HEK293 (cell line): Measurements from ENCODE around the gene SUPT5H.

Experiments used
- GFI1B ChIP-seq: fragments of 450-650 bp; formaldehyde crosslinking; IDR thresholded peaks from 2 replicates; pipeline ENCODE4 v1.5.1; 2016; ENCODE audit warnings: missing biosample characterization, missing genetic modification characterization
- KLF10 ChIP-seq: fragments of 450-650 bp; IDR thresholded peaks from 2 replicates; pipeline ENCODE4 v1.5.1; 2018; ENCODE audit warnings: missing biosample characterization, mild to moderate bottlenecking, missing genetic modification characterization
- MYNN ChIP-seq: fragments of 450-650 bp; formaldehyde crosslinking; IDR thresholded peaks from 2 replicates; pipeline ENCODE4 v1.5.1; 2016; ENCODE audit warnings: missing biosample characterization, missing genetic modification characterization, borderline replicate concordance
- MZF1 ChIP-seq: fragments of 450-650 bp; formaldehyde crosslinking; IDR thresholded peaks from 2 replicates; pipeline ENCODE4 v1.5.1; 2017; ENCODE audit warnings: missing biosample characterization, missing genetic modification characterization, borderline replicate concordance
- PRDM1 ChIP-seq: fragments of 450-650 bp; formaldehyde crosslinking; IDR thresholded peaks from 2 replicates; pipeline ENCODE4; 2016; ENCODE audit warnings: missing biosample characterization, missing genetic modification characterization
- SP7 ChIP-seq: fragments of 450-650 bp; formaldehyde crosslinking; IDR thresholded peaks from 2 replicates; pipeline ENCODE4 v1.5.1; 2016; ENCODE audit warnings: missing biosample characterization, missing genetic modification characterization
- ZBTB48 ChIP-seq: fragments of 450-650 bp; formaldehyde crosslinking; IDR thresholded peaks from 2 replicates; pipeline ENCODE4 v1.5.1; 2016; ENCODE audit warnings: missing biosample characterization, missing genetic modification characterization
- ZNF112 ChIP-seq: fragments of 450-650 bp; formaldehyde crosslinking; IDR thresholded peaks from 2 replicates; pipeline ENCODE4 v1.5.0; 2017; ENCODE audit warnings: missing biosample characterization, missing genetic modification characterization
- ZNF133 ChIP-seq: fragments of 450-650 bp; formaldehyde crosslinking; IDR thresholded peaks from 2 replicates; pipeline ENCODE4 v1.5.1; 2016; ENCODE audit warnings: missing biosample characterization, missing genetic modification characterization
- ZNF18 ChIP-seq: fragments of 450-650 bp; formaldehyde crosslinking; IDR thresholded peaks from 2 replicates; pipeline ENCODE4 v1.5.1; 2016; ENCODE audit warnings: missing biosample characterization, missing genetic modification characterization
- ZNF274 ChIP-seq, 2 experiments: fragments of 200-500 bp in 1 of 2; fragments of 450-650 bp in 1 of 2; sonication (Bioruptor generic) in 1 of 2; formaldehyde crosslinking in 1 of 2; IDR thresholded peaks; 2 replicates each; pipeline versions ENCODE4 v1.5.1 to v1.6.1; 2014 to 2016; ENCODE audit warnings: borderline replicate concordance in 1 of 2, inconsistent platforms in 1 of 2, low read length in 1 of 2, missing biosample characterization in 1 of 2, missing genetic modification characterization in 1 of 2
- ZNF280D ChIP-seq: fragments of 450-650 bp; formaldehyde crosslinking; IDR thresholded peaks from 2 replicates; pipeline ENCODE4 v1.5.1; 2016; ENCODE audit warnings: missing biosample characterization, missing genetic modification characterization
- ZNF324 ChIP-seq: fragments of 450-650 bp; formaldehyde crosslinking; IDR thresholded peaks from 2 replicates; pipeline ENCODE4 v1.5.1; 2016; ENCODE audit warnings: missing biosample characterization, missing genetic modification characterization
- ZNF449 ChIP-seq: fragments of 450-650 bp; formaldehyde crosslinking; IDR thresholded peaks from 2 replicates; pipeline ENCODE4 v1.5.1; 2017; ENCODE audit warnings: missing biosample characterization, mild to moderate bottlenecking, missing genetic modification characterization, moderate library complexity
- ZNF530 ChIP-seq: fragments of 450-650 bp; formaldehyde crosslinking; IDR thresholded peaks from 2 replicates; pipeline ENCODE4 v1.5.1; 2016; ENCODE audit warnings: low read depth, missing biosample characterization, missing genetic modification characterization
- ZNF555 ChIP-seq: fragments of 450-650 bp; formaldehyde crosslinking; conservative IDR thresholded peaks from 2 replicates; pipeline ENCODE4 v1.5.1; 2017; ENCODE audit warnings: missing biosample characterization, mild to moderate bottlenecking, missing genetic modification characterization, inconsistent platforms
- ZNF639 ChIP-seq: fragments of 450-650 bp; formaldehyde crosslinking; IDR thresholded peaks from 2 replicates; pipeline ENCODE4 v1.5.1; 2016; ENCODE audit warnings: missing biosample characterization, missing genetic modification characterization
- ZNF76 ChIP-seq: fragments of 450-650 bp; formaldehyde crosslinking; IDR thresholded peaks from 2 replicates; pipeline ENCODE4; 2016; ENCODE audit warnings: low read depth, missing biosample characterization, missing genetic modification characterization, borderline replicate concordance
- ZNF785 ChIP-seq: fragments of 450-650 bp; formaldehyde crosslinking; IDR thresholded peaks from 2 replicates; pipeline ENCODE4 v1.5.1; 2016; ENCODE audit warnings: missing biosample characterization, missing genetic modification characterization
- ZNF837 ChIP-seq: fragments of 450-650 bp; formaldehyde crosslinking; IDR thresholded peaks from 2 replicates; pipeline ENCODE4 v1.5.1; 2016; ENCODE audit warnings: missing biosample characterization, missing genetic modification characterization
- TF ChIP-seq, protein P1 (sequence below): fragments of 450-650 bp; formaldehyde crosslinking; IDR thresholded peaks from 2 replicates; pipeline ENCODE4 v1.5.1; 2016; ENCODE audit warnings: missing biosample characterization, missing genetic modification characterization
- TF ChIP-seq, protein P2 (sequence below): fragments of 450-650 bp; formaldehyde crosslinking; IDR thresholded peaks from 2 replicates; pipeline ENCODE4 v1.5.1; 2016; ENCODE audit warnings: missing biosample characterization, missing genetic modification characterization
- TF ChIP-seq, protein P3 (sequence below): fragments of 450-650 bp; formaldehyde crosslinking; IDR thresholded peaks from 2 replicates; pipeline ENCODE4 v1.5.1; 2016; ENCODE audit warnings: missing biosample characterization, missing genetic modification characterization
- TF ChIP-seq, protein P4 (sequence below): fragments of 450-650 bp; formaldehyde crosslinking; IDR thresholded peaks from 2 replicates; pipeline ENCODE4 v1.5.1; 2016; ENCODE audit warnings: missing biosample characterization, missing genetic modification characterization
- TF ChIP-seq, protein P5 (sequence below): fragments of 450-650 bp; formaldehyde crosslinking; IDR thresholded peaks from 2 replicates; pipeline ENCODE4 v1.5.1; 2016; ENCODE audit warnings: missing biosample characterization, missing genetic modification characterization

SUPT5H gene

DNA sequence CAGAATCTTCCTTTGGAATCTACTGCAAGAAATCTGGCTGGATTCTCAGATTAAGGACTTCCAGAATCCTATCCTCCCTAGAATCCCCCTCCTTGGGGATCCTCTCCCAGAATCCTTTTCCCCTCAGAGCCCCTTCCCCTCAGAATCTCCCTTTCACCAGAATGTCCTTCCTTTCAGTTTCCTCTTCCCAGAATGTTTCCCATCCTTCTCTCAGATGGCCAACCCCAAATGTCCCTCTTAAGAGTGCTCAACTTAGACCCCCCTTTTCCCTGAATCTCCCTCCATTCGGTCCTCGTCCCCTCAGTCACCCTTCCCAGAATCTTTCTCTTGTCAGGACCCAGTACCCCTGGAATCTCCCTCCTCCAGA is 9.0 kb upstream of the SUPT5H start (continued):
- TF ChIP-seq ZNF112 (tag by site-specific recombination) (no peak), GFI1B (tag by site-specific recombination) (peak; percentile 38; the same call in 1 of the 2 replicates), ZNF555 (no peak), SP7 (tag by site-specific recombination) (no peak), ZNF530 (tag by site-specific recombination) (no peak), ZNF280D (0 out of 2 replicates have a peak, but pooled peaks have one; percentile 44), ZNF76 (tag by site-specific recombination) (no peak; the same call in 1 of the 2 replicates), ZNF133 (tag by site-specific recombination) (0 out of 2 replicates have a peak, but pooled peaks have one; percentile 28), ZNF837 (tag by site-specific recombination) (no peak), ZNF785 (no peak), ZNF639 (tag by site-specific recombination) (no peak), KLF10 (tag by site-specific recombination) (0 out of 2 replicates have a peak, but pooled peaks have one; percentile 12), ZNF18 (tag by site-specific recombination) (no peak), ZBTB48 (tag by site-specific recombination) (peak; percentile 27; the same call in 1 of the 2 replicates), MZF1 (tag by site-specific recombination) (peak; percentile 96; the same call in 1 of the 2 replicates), PRDM1 (peak; percentile 68), ZNF274 (IDR thresholded peaks at IDR 0.05; ENCODE audit: low read length) (no peak), ZNF274 (tag by site-specific recombination; IDR thresholded peaks at IDR 0.05; ENCODE audit: borderline replicate concordance) (no peak), MYNN (no peak), ZNF324 (tag by site-specific recombination) (no peak), ZNF449 (tag by site-specific recombination) (no peak)
- TF ChIP-seq, protein P1, sequence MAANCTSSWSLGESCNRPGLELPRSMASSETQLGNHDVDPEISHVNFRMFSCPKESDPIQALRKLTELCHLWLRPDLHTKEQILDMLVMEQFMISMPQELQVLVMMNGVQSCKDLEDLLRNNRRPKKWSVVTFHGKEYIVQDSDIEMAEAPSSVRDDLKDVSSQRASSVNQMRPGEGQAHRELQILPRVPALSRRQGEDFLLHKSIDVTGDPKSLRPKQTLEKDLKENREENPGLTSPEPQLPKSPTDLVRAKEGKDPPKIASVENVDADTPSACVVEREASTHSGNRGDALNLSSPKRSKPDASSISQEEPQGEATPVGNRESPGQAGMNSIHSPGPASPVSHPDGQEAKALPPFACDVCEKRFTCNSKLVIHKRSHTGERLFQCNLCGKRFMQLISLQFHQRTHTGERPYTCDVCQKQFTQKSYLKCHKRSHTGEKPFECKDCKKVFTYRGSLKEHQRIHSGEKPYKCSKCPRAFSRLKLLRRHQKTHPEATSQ (tag by site-specific recombination): no peak
- TF ChIP-seq, protein P2, sequence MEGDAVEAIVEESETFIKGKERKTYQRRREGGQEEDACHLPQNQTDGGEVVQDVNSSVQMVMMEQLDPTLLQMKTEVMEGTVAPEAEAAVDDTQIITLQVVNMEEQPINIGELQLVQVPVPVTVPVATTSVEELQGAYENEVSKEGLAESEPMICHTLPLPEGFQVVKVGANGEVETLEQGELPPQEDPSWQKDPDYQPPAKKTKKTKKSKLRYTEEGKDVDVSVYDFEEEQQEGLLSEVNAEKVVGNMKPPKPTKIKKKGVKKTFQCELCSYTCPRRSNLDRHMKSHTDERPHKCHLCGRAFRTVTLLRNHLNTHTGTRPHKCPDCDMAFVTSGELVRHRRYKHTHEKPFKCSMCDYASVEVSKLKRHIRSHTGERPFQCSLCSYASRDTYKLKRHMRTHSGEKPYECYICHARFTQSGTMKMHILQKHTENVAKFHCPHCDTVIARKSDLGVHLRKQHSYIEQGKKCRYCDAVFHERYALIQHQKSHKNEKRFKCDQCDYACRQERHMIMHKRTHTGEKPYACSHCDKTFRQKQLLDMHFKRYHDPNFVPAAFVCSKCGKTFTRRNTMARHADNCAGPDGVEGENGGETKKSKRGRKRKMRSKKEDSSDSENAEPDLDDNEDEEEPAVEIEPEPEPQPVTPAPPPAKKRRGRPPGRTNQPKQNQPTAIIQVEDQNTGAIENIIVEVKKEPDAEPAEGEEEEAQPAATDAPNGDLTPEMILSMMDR (tag by site-specific recombination): no peak
- TF ChIP-seq, protein P3, sequence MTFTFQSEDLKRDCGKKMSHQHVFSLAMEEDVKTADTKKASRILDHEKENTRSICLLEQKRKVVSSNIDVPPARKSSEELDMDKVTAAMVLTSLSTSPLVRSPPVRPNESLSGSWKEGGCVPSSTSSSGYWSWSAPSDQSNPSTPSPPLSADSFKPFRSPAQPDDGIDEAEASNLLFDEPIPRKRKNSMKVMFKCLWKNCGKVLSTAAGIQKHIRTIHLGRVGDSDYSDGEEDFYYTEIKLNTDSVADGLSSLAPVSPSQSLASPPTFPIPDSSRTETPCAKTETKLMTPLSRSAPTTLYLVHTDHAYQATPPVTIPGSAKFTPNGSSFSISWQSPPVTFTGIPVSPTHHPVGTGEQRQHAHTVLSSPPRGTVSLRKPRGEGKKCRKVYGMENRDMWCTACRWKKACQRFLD: no peak
- TF ChIP-seq, protein P4, sequence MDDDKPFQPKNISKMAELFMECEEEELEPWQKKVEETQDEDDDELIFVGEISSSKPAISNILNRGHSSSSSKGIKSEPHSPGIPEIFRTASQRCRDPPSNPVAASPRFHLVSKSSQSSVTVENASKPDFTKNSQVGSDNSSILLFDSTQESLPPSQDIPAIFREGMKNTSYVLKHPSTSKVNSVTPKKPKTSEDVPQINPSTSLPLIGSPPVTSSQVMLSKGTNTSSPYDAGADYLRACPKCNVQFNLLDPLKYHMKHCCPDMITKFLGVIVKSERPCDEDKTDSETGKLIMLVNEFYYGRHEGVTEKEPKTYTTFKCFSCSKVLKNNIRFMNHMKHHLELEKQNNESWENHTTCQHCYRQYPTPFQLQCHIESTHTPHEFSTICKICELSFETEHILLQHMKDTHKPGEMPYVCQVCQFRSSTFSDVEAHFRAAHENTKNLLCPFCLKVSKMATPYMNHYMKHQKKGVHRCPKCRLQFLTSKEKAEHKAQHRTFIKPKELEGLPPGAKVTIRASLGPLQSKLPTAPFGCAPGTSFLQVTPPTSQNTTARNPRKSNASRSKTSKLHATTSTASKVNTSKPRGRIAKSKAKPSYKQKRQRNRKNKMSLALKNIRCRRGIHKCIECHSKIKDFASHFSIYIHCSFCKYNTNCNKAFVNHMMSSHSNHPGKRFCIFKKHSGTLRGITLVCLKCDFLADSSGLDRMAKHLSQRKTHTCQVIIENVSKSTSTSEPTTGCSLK (tag by site-specific recombination): no peak
- TF ChIP-seq, protein P5, sequence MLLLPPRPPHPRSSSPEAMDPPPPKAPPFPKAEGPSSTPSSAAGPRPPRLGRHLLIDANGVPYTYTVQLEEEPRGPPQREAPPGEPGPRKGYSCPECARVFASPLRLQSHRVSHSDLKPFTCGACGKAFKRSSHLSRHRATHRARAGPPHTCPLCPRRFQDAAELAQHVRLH (tag by site-specific recombination): no peak
